T47D (cell line): ENCODE results near the gene COL5A3.

Experiments used
- DNase-seq, 2 experiments: peaks; one replicate each; pipeline versions ENCODE4 v3.0.0 to v3.0.0-alpha.2; 2011 to 2012; ENCODE audit warnings: low read depth in 1 of 2, low spot score in 1 of 2
- JUND ChIP-seq: IDR thresholded peaks from 2 replicates; pipeline ENCODE4 v1.6.1; 2012; ENCODE audit warnings: low read depth
- in situ Hi-C: cut with HindIII; loops from 2 replicates; pipeline ENCODE4 v1.10.0; 2016; ENCODE audit warnings: low sequenced_read_pairs, low pct_unique_long_range_greater_than_20kb

The COL5A3 gene

DNA sequence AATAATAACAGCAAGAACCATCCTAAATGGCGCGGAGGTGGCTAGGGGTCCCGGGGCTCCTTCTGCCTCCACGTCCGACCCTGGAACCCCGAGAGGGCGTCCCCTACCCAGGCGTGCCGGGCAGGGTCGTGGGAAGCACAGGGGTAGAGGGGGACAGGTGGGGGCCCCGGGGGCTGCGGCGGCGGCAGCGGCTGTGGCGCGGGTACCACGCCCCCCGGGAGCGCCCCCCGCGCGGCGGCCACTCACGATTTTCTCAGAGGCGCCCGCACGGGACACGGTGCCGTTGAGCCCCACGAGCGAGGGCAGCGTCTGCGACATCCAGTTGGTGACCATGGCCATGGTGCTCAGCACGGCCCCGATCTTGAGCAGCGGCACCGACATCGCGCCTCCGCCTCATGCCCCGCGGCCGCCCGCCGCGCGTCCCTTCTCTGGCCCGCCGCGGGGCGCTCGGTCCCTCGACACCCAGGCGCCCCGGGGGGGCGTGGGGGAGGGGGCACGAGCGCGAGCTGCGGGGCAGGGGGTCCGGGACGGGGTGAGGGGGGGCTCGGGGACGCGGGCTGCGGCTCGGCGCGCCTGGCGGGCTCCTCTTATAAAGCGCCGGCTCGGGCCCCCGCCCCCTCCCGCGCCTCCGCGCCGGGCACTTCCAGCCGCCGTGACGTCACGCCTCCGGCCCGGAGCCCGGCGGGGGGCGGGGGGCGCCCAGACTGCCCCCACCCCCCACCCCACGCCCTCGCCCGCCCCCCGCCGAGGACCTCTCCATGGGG is 96.9 kb downstream of the COL5A3 start:
- in situ Hi-C loops = no loop called here
- DNase-seq = no peak
- TF ChIP-seq JUND = no peak

DNA sequence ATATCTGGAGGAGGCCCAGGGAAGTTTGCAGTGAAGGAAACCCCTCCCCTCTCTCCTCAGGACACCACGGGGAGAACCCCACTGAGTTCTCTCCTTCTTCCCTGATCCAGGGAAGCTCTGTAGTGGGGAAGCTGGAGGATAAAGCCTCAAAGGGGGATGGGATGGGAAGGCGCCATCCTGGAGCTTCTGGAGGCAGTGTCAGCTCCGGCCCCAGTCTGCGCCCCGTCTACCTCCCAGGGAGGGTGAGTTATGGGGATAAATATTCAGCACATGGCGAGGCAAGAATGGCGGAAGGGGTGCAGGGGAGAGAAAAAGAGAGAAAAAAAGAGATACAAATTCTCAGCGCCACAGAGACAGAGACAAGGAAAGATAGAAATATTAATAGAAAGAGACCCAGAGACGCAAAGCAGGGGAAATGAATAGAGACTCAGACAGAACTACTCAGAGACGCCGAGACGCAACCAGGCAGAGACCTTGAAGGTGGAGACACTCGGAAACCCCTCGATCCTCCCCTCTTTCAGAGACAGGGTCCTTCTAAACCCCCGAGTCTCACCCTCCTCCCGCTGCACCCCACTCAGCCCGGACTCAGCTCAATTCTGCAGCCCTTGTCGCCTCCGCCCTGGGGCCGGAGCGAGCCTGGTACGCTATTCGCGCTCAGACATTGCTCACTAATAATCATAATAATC is 97.6 kb downstream of the COL5A3 start:
- in situ Hi-C loops = no loop called here
- no peak for TF ChIP-seq JUND

DNA sequence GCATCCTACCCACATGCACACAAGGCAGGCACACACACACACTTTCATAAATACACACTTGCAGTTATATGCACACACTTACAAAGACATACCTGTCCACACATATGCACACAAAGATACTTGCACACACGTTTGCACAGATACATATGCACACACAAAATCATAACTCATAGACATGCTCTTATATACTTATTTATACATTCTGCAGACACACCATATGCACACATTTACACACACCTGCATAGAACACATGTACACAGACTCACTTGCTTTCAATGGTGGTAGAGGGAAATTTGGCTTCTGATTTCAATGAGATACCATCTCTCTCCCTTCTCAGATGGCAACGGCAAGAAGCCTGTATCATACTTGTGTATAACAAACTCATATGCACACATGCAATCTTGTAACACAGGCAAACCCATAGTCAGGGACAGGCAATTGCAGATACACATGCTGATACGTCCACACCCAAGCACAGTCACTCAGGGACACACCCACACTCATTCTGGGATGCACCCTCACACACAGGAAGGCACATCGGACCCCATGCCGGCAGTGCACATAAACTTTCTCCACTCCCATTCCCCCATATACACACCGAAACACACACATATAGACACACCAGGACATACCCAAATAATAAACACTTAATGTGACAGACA is 98.6 kb downstream of the COL5A3 start:
- no peak for TF ChIP-seq JUND
- in situ Hi-C loops = no loop called here
- no peak for DNase-seq

More for the DNA sequence above, 97.6 kb downstream of the COL5A3 start:
- no peak for DNase-seq

DNA sequence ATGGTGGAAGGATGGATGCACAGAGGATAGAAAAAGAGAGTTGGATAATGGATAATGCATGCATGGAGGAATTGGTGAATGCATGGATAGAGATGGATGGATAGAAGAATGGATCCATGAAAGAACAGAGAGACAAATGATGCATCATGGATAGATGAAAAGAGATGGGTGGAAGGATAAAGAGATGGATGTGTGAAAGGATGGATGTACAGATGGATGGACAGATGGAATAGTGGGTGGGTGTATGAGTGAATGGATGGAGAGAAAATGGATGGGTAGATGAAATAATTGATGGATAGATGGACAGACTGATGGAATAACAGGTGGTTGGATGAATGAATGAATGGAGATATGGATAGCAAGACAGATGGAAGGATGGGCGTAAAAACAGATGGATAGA is 99.7 kb downstream of the COL5A3 start:
- DNase-seq = no peak
- no peak for TF ChIP-seq JUND
- in situ Hi-C loops = no loop called here
